ENCODE measurements around the gene TMEM272.

- TF ChIP-seq CTCF (optimal IDR thresholded peaks at IDR 0.05 in 1 of 3, IDR thresholded peaks at IDR 0.05 in 1 of 3, conservative IDR thresholded peaks at IDR 0.05 in 1 of 3; ENCODE audit: extremely low read depth in 1 of 3, insufficient read depth in 2 of 3, low read length in 3 of 3): peak; percentile 57 to 80 (median 80)
- TF ChIP-seq EZH2 (IDR thresholded peaks at IDR 0.05; ENCODE audit: low read length): no peak
These were observed 4.4 kb upstream of the TMEM272 start for GRCh38 chr13:51849145-51850101.
